CD14-positive monocyte (primary cell): ENCODE results near the gene GPD1. TPM values are rescaled to one million over a fixed set of nuclear protein-coding genes. Genes with fewer than 3 reads are reported as not detected.

Experiments
- DNase-seq, 3 donors: peaks; one replicate each; pipeline ENCODE4 v3.0.0-alpha.2; 2011 to 2022
- H2AFZ ChIP-seq: 2 replicates; pipeline ENCODE4 v1.6.0; 2012; ENCODE audit warnings: mild to moderate bottlenecking, low read depth, low read length, inconsistent platforms; ENCODE audit not compliant: insufficient read depth, poor library complexity, severe bottlenecking
- H3K27ac ChIP-seq, 2 donors: 1 replicate in 1 of 2; 2 replicates in 1 of 2; pipeline ENCODE4 v1.5.1; 2012 to 2013; ENCODE audit warnings: low read length in 2 of 2, control low read depth in 1 of 2, inconsistent platforms in 1 of 2, low read depth in 1 of 2, mild to moderate bottlenecking in 1 of 2
- H3K27me3 ChIP-seq, 2 donors: one replicate each; pipeline versions ENCODE4 v1.6.0 to v1.6.1; 2011 to 2013; ENCODE audit warnings: low read length in 2 of 2; ENCODE audit not compliant: control insufficient read depth in 2 of 2, insufficient read depth in 2 of 2
- H3K36me3 ChIP-seq, 2 donors: replicated peaks in 1 of 2; 1 replicate in 1 of 2; 2 replicates in 1 of 2; pipeline versions ENCODE4 v1.5.1 to v1.6.1; 2012 to 2013; ENCODE audit warnings: low read length in 2 of 2, control low read depth in 1 of 2, inconsistent platforms in 1 of 2, mild to moderate bottlenecking in 1 of 2; ENCODE audit not compliant: insufficient read depth in 2 of 2, control insufficient read depth in 1 of 2
- H3K4me1 ChIP-seq, 2 donors: 1 replicate in 1 of 2; 2 replicates in 1 of 2; pipeline versions ENCODE4 v1.5.1 to v1.6.1; 2012 to 2013; ENCODE audit warnings: low read length in 2 of 2, control low read depth in 1 of 2, inconsistent platforms in 1 of 2, mild to moderate bottlenecking in 1 of 2, moderate library complexity in 1 of 2; ENCODE audit not compliant: insufficient read depth in 2 of 2, control insufficient read depth in 1 of 2
- H3K4me2 ChIP-seq: replicated peaks from 2 replicates; pipeline ENCODE3; 2012; ENCODE audit warnings: low read length, moderate library complexity, mild to moderate bottlenecking; ENCODE audit not compliant: poor library complexity, severe bottlenecking; ENCODE audit errors: extremely low read depth
- H3K4me3 ChIP-seq, 3 experiments: fragments of 200-600 bp in 1 of 3; sonication (generic) in 1 of 3; replicated peaks in 1 of 3; 1 replicate in 2 of 3; 2 replicates in 1 of 3; pipeline ENCODE4 v1.5.1; 2011 to 2013; ENCODE audit warnings: low read length in 3 of 3, mild to moderate bottlenecking in 3 of 3, control low read depth in 2 of 3, low read depth in 2 of 3, inconsistent platforms in 1 of 3, moderate library complexity in 1 of 3
- H3K79me2 ChIP-seq: 2 replicates; pipeline ENCODE4 v1.6.0; 2012; ENCODE audit warnings: mild to moderate bottlenecking, control low read depth, inconsistent platforms, low read length, moderate library complexity; ENCODE audit not compliant: insufficient read depth
- H3K9ac ChIP-seq: 2 replicates; pipeline ENCODE4 v1.6.0; 2017; ENCODE audit warnings: low read length, mild to moderate bottlenecking; ENCODE audit not compliant: insufficient read depth, poor library complexity, severe bottlenecking
- H3K9me3 ChIP-seq, 2 donors: replicated peaks in 1 of 2; 1 replicate in 1 of 2; 2 replicates in 1 of 2; pipeline versions ENCODE4 v1.5.1 to v1.6.1; 2012 to 2013; ENCODE audit warnings: low read length in 2 of 2, control low read depth in 1 of 2; ENCODE audit not compliant: control insufficient read depth in 1 of 2, insufficient read depth in 1 of 2
- H4K20me1 ChIP-seq: 2 replicates; pipeline ENCODE4 v1.6.0; 2012; ENCODE audit warnings: mild to moderate bottlenecking, low read length, control low read depth, moderate library complexity; ENCODE audit not compliant: insufficient read depth
- H3K27ac Mint-ChIP-seq, 7 donors: one replicate each; pipeline ENCODE4 v1.8.0; 2020; ENCODE audit warnings: mild to moderate bottlenecking in 7 of 7, mixed read lengths in 7 of 7, moderate library complexity in 6 of 7, inconsistent platforms in 2 of 7
- H3K27me3 Mint-ChIP-seq, 3 donors: one replicate each; pipeline ENCODE4 v1.8.0; 2021 to 2022; ENCODE audit warnings: low read depth in 3 of 3, mild to moderate bottlenecking in 3 of 3, mixed read lengths in 3 of 3, moderate library complexity in 3 of 3, inconsistent platforms in 1 of 3
- H3K36me3 Mint-ChIP-seq, 2 donors: one replicate each; pipeline ENCODE4 v1.8.0; 2020; ENCODE audit warnings: mixed read lengths in 2 of 2, inconsistent platforms in 1 of 2, mild to moderate bottlenecking in 1 of 2
- H3K4me1 Mint-ChIP-seq: one replicate; pipeline ENCODE4 v1.8.0; 2020; ENCODE audit warnings: mild to moderate bottlenecking, mixed read lengths
- H3K4me3 Mint-ChIP-seq, 2 donors: one replicate each; pipeline ENCODE4 v1.8.0; 2020; ENCODE audit warnings: mild to moderate bottlenecking in 2 of 2, mixed read lengths in 2 of 2, moderate library complexity in 1 of 2
- H3K9me3 Mint-ChIP-seq, 7 donors: one replicate each; pipeline ENCODE4 v1.8.0; 2020 to 2022; ENCODE audit warnings: mixed read lengths in 7 of 7, mild to moderate bottlenecking in 6 of 7, moderate library complexity in 6 of 7, inconsistent platforms in 2 of 7
- CTCF ChIP-seq: fragments of 200-600 bp; IDR thresholded peaks from one replicate; pipeline ENCODE4 v1.8.0; 2022; ENCODE audit warnings: antibody characterized with exemption, mild to moderate bottlenecking
- WGBS: methylation state at CpG from one replicate; pipeline ENCODE4 v1.1.5; 2013; ENCODE audit warnings: missing lambda C conversion rate; ENCODE audit not compliant: insufficient coverage; 5-methylcytosine and 5-hydroxymethylcytosine counted together
- intact Hi-C, 2 donors: fragments of 100-400 bp; cut with micrococcal nuclease; formaldehyde crosslinking; loops; one replicate each; pipeline versions ENCODE4 v1.15.0 to v1.15.1; 2023
- polyA plus RNA-seq, 3 donors: library from polyadenylated mRNA; depleted of rRNA in 1 of 3; unstranded in 2 of 3; stranded (reverse) in 1 of 3; fragments of 300-500 nt in 2 of 3; fragments of >200 nt in 1 of 3; fragmentation: Illumina TruSeq in 2 of 3; gene quantifications; 1 replicate in 2 of 3; 2 replicates in 1 of 3; pipeline ENCODE4 v1.2.3, GENCODE V29; 2012 to 2021

The GPD1 gene
- polyA plus RNA-seq, 3 donors = 0.08 TPM; not detected in 2

GRCh38 chr12:50120953-50121352, 17.1 kb downstream of the GPD1 start:
- Histone ChIP-seq H2AFZ (no peak overlapping the region), H4K20me1 (peaks cover 95% of the 10 kb centered on the region), H3K9ac (no peak overlapping the region), H3K27me3 (no peaks in the 10 kb centered on the region), H3K36me3 (peaks cover 63 to 79% of the 10 kb centered on the region in 2 donors), H3K4me3 (no peak overlapping the region), H3K27ac (no peak overlapping the region), H3K9me3 (no peaks in the 10 kb centered on the region), H3K4me2 (no peak overlapping the region), H3K79me2 (peaks cover 59% of the 10 kb centered on the region), H3K4me1 (no peaks in the 10 kb centered on the region)
- intact Hi-C loops = no loop called here
- Mint-ChIP-seq H3K4me1 (peaks cover 4% of the 10 kb centered on the region), H3K27me3 (peaks cover 0 to 1% (median 0%) of the 10 kb centered on the region in 3 donors), H3K4me3 (no peak overlapping the region), H3K27ac (peak overlapping the region in 1 of 7 donors; percentile 55), H3K9me3 (no peaks in the 10 kb centered on the region), H3K36me3 (peaks cover 69 to 84% of the 10 kb centered on the region in 2 donors)
- 100% methylated on average over 3 of the region's 3 CpGs for WGBS
- TF ChIP-seq CTCF = no peak
- DNase-seq = no peak

DNA sequence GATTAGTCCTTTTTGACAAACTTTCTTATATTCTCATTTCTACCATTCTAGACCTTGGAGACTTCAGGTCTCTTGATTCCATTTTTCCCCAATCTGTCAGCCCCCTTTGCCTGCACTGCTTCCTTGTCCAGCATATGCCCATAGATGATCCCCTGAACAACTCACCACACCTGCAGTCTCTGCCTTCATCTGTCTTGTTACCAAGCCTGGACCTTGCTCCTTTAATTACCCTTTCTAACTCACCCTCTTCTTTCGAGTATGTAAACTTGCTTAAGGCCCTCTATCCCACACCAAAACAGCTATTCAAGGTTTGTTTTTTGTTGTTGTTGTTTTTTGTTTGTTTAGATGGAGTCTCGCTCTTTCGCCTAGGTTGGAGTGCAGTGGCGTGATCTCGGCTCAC, 17.8 kb downstream of the GPD1 start:
- Mint-ChIP-seq H3K27me3 (peaks cover 0 to 1% (median 0%) of the 10 kb centered on the region in 3 donors), H3K4me3 (no peak overlapping the region), H3K4me1 (peaks cover 2% of the 10 kb centered on the region), H3K36me3 (peaks cover 66 to 82% of the 10 kb centered on the region in 2 donors), H3K9me3 (no peaks in the 10 kb centered on the region), H3K27ac (peak overlapping the region in 2 of 7 donors; percentile 1 to 26)
- Histone ChIP-seq H3K36me3 (peaks cover 60 to 75% of the 10 kb centered on the region in 2 donors), H3K79me2 (peaks cover 52% of the 10 kb centered on the region), H3K4me2 (no peak overlapping the region), H2AFZ (no peak overlapping the region), H4K20me1 (peaks cover 88% of the 10 kb centered on the region), H3K27me3 (no peaks in the 10 kb centered on the region), H3K4me1 (no peaks in the 10 kb centered on the region), H3K4me3 (no peak overlapping the region), H3K9me3 (no peaks in the 10 kb centered on the region), H3K9ac (no peak overlapping the region), H3K27ac (no peak overlapping the region)
- intact Hi-C loops = no loop called here
- DNase-seq = no peak
- 100% methylated on average over 2 of the region's 5 CpGs for WGBS
- TF ChIP-seq CTCF = no peak
